IPS DF 4.7 (cell line): ENCODE results near the gene OBSCN.
A peak's percentile ranks its signal among the peaks of the same experiment; 100 is the strongest.

ENCODE experiments used
- DNase-seq: peaks from one replicate; pipeline ENCODE4 v3.0.0-alpha.2; 2013; ENCODE audit warnings: low spot score; ENCODE audit errors: extremely low read depth

OBSCN gene

GRCh38 chr1:228376651-228377631 lies 169.1 kb downstream of the OBSCN start:
- DNase-seq, result no peak

- DNase-seq, result no peak
Observed at GRCh38 chr1:228377664-228378089, 169.8 kb downstream of the OBSCN start.

- peak; percentile 19 for DNase-seq
Observed at GRCh38 chr1:228378090-228378872, 170.4 kb downstream of the OBSCN start.

GRCh38 chr1:228378873-228379460 lies 171.1 kb downstream of the OBSCN start:
- DNase-seq, result no peak

GRCh38 chr1:228379666-228380065 lies 171.8 kb downstream of the OBSCN start:
- DNase-seq, result no peak

GRCh38 chr1:228381356-228381755 lies 173.5 kb downstream of the OBSCN start:
- no peak for DNase-seq

- no peak for DNase-seq
Observed at GRCh38 chr1:228383773-228384172, 175.9 kb downstream of the OBSCN start.

GRCh38 chr1:228385232-228385631 lies 177.4 kb downstream of the OBSCN start:
- DNase-seq, result no peak

GRCh38 chr1:228387321-228387720 lies 179.5 kb downstream of the OBSCN start:
- DNase-seq, result no peak

GRCh38 chr1:228390649-228391048 lies 182.8 kb downstream of the OBSCN start:
- DNase-seq, result no peak

- no peak for DNase-seq
Observed at GRCh38 chr1:228391411-228392020, 183.7 kb downstream of the OBSCN start.

GRCh38 chr1:228392111-228392936 lies 184.5 kb downstream of the OBSCN start:
- no peak for DNase-seq

GRCh38 chr1:228393268-228393701 lies 185.4 kb downstream of the OBSCN start:
- no peak for DNase-seq

- no peak for DNase-seq
Observed at GRCh38 chr1:228393811-228394570, 186.1 kb downstream of the OBSCN start.

- no peak for DNase-seq
Observed at GRCh38 chr1:228394571-228395394, 186.9 kb downstream of the OBSCN start.

- no peak for DNase-seq
Observed at GRCh38 chr1:228396770-228397662, 189.2 kb downstream of the OBSCN start.

- no peak for DNase-seq
Observed at GRCh38 chr1:228397966-228398365, 190.1 kb downstream of the OBSCN start.
